HG03139 (cell line): ENCODE data around the gene TM9SF3.
"Not testable (repeated sequence)": the region's sequence is repeated elsewhere in the genome, so short reads cannot be mapped to it uniquely, and the experiment has no call there.

Experiments
- ATAC-seq: cut with Tn5 transposase; IDR thresholded peaks from one replicate; pipeline ENCODE4 v1.9.1; 2021; ENCODE audit not compliant: unreplicated experiment

Gene TM9SF3

DNA sequence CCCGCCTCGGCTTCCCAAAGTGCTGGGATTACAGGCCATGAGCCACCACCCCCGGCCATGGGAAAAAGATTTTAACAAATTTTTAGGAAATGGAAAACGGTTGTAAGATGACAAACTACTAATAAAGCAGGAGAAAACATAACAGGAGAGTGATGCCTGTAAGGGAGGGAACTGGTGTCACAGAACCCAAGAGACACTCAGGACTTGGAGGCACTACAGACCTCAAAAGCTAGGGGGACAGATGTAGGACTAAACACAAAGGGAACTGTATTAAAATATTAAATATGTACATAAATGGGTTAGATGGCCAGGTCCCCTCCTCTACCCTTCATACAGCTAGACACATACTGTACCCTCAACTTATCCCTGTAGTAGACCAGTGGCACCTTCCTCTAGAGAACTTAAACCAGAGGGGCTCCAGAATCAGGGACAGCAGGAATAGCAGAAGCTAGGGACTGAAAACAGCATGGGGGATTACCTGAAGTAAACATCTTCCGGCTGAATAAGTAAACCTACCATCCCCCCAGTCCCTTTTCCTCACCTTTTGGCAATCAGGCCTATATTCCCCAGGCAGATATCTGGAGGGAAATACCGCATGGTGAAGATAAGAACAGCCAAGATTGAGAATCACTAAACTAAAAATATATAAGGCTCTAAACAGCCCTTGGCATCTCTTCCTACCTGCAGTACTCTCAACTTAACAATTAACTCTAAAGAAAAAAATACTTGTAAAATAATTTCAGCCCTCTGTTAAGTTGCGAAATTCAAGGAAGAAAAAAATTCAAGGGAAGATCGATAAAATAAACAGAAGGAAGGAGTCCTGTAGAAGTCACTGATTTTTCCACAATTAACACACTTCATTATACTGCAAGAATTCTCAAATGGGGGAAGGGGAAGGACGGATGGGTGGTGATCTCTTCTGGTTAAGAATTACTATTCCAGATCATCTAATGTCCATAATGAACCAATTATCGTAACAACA, 15.5 kb downstream of the TM9SF3 start:
- ATAC-seq: no peak

DNA sequence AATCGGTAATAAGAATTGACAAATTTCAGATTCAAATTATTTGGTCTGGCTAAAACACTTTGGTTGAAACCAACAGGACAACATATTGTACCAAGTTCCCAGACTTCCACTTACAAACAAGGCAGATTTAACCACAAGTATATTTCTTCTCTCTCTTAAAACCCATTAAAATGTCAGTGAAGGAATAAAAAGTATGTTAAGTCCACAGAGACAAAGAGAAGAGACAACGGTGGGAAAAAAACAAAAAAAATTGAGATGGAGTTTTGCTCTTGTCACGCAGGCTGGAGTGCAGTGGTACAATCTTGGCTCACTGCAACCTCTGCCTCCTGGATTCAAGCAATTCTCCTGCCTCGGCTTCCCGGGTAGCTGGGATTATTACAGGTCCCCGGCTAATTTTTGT, 16.3 kb downstream of the TM9SF3 start:
- ATAC-seq: no peak

DNA sequence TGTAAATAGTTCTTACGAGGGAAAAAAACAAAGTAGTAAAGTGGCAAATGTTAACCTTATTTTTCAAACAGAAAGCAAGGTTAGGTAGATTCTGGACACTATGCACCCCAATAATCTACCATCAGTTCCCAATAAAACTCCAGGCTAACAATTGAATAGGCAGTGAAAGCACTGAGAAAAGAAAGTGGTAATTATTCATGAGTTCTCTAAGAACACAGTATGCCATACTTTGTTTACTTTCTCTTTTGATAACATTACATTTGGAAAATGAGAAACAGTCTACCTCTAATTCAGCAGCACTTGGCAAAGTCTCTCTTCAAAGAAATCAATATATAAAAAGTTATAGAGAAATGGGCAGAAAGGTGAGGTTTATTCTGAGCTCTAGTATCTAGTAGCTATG, 18.4 kb downstream of the TM9SF3 start:
- no peak for ATAC-seq

DNA sequence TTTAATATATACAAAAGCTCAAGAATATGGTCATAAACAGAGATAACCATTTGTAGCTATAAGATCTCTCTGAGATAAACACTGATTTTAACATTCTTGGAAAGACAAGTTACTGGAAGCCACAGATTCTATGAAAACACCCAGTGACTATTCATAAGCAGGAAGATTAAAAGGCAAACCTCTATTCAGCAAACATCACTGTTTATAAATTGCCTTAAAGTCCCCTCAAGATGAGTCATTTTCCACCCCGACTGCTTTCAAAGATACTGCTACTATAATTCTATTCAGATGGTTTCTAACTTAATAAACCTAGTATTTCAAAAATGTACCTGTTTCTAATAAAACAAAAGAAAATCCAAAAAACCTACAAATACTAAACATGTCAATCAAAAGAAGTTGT, 21.0 kb downstream of the TM9SF3 start:
- no peak for ATAC-seq

DNA sequence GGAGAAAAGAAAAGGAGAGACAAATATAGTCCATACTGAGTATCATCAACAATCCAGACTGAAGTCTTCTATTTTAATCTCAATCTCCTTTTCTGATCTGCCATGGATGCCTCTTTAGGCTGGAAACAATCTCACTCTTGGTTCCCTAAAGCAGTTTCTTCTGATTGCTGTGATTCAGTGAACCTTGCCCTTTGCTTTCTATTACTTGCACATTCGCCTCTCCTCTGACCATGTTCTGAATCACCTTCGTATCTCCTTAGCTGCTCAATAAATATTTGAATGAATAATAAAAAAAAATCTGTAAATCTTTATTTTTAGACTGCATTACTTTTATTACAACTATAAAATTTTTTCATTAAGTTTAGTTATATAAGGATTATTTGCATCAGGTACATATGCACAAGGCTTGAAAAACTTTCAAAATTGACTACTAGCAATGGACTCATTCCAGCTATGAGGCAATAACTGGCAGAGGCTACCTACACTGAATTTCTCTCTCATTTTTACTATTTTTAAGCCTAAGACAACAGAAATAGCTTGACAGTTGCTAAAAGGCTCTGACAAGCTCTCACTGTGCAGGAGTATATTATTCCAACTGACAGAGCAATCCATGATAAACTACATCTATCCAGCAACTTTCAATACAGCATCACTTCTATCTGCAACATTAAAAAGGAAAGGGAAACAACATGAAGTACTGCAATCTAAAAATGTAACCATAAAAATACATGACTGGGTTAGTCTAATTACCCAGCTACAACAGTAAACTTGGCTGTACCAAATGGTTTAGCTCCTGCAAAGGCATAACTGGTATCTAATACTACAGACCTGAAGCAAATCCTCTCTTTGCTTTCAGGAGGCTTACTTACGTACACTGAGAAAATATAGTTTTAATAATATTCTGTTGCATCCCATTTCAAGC, 25.6 kb downstream of the TM9SF3 start:
- no peak for ATAC-seq

DNA sequence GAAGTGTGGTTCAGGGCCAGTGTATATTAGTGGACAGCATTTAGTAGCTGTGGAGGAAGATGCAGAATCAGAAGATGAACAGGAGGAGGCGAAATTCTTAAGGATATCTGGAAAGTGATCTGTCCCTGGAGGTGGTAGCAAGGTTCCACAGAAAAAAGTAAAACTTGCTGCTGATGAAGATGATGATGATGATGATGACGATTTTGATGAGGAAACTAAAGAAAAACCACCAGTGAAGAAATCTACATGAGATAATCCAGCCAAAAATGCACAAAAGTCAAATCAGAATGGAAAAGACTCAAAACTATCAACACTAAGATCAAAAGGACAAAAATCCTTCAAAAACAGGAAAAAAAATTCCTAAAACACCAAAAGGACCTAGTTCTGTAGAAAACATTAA, 26.3 kb downstream of the TM9SF3 start:
- no peak for ATAC-seq

DNA sequence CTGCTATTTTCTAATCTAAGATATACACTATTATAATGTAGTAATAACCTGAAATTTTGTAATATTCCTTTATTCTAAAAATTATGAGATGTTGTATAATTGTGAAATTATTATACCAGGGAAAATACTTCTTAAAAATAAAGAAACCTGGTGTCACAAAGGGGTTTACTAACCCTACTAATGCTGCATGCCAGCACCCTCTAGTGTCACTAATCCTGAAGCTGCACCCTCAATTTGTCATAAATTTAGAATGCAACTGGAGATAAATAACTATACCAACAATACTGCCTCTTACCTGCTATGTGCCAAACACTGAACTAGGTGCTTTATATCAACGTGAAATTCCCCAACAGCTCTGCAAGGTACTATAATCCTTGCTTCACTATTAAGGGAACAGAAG, 30.8 kb downstream of the TM9SF3 start:
- no peak for ATAC-seq

DNA sequence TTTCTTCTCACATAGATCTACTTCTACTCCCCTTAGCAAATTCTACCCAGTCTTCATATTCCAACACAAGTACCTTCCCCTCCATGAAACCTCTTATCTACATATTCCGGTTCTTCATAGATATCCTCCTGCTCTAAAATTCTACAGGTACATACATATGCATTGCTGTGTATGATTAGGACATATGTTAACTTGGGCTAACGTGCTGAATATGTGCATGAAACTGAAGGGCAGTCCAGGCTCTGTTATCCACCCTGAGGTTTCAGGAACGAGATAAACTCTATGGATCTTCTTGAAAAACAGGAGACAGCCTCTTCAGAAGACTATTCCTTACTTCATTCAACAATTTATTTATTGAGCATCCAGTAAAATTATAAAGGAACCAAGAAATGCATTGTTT, 31.5 kb downstream of the TM9SF3 start:
- no peak for ATAC-seq

DNA sequence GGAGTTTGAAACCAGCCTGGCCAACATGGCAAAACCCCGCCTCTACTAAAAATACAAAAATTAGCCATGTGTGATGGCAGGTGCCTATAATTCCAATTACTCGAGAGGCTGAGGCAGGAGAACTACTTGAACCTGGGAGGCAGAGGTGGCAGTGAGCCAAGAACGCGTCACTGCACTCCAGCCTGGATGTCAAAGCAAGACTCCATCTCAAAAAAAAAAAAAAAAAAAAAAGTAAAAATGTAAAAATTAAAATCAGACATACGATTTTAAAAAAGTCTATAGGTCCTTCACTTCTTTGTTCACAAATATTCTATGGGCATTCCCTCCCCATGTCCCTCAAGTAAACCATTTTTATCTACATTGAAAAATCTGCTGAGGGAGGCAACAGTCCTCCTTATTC, 38.2 kb downstream of the TM9SF3 start:
- ATAC-seq: no peak

DNA sequence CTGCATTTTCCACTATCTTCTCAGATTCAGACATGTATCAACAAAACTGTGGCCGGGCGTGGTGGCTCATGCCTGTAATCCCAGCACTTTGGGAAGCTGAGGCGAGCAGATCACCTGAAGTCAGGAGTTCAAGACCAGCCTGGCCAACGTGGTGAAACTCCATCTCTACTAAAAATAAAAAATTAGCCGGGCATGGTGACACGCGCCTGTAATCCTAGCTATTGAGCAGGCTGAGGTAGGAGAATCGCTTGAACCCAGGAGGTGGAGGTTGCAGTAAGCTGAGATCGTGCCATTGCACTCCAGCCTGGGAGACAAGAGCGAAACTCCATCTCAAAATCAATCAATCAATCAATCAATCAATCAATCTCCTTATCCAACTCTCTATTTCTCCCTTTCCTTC, 41.3 kb downstream of the TM9SF3 start:
- ATAC-seq: not testable (repeated sequence)

DNA sequence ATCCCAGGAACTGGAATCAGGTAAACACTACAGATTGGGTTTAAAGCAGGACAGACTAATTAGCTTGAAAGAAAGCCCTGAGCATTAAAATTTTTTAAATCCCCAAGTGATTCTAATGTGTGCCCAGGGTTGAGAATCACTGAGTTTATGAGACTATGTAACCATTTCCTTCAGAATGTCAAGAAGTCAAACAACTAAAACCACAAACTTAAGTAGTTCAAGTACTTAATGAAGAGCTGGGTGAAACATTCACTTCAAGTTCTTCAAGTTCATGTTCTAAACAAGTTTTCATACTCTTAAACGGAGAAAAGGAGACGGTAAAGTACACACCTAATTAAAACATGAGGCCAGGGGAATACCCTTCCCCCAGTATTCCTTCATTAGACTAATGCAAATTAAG, 44.9 kb downstream of the TM9SF3 start:
- ATAC-seq: no peak

DNA sequence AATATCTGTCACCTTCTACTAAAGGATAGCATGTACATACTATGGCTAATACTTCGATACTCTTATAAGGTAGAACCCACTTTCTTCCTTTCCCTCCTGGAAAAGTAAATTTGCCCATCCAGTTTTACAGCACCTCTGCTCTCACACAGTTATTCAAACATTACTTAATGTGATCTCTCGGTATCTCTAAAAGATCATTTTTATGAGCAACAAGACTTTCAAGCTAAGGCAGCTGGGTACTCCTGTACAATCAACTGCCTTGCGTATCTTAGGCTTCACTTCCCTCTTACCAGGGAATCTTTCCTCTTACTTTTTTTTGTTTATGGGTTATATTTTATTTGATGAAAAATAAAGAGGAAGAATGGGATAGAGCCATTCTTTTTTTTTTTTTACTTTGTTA, 46.6 kb downstream of the TM9SF3 start:
- no peak for ATAC-seq

DNA sequence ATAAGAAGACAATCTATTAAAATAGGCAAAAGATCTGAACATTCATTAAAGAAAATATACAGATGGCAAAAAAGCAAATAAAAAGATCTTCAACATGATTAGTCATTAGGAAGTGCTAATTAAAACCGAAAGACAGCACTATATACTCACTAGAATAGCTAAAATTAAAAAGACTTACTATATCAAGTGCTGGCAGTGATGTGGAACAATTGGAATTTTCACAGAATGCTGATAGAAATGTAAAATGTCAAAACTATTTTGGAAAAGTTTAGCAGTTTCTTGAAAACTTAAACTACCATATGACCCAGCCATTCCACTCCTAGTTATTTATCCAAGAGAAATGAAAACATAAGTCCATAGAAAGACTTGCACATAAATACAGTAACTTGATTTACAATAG, 48.1 kb downstream of the TM9SF3 start:
- ATAC-seq: no peak

DNA sequence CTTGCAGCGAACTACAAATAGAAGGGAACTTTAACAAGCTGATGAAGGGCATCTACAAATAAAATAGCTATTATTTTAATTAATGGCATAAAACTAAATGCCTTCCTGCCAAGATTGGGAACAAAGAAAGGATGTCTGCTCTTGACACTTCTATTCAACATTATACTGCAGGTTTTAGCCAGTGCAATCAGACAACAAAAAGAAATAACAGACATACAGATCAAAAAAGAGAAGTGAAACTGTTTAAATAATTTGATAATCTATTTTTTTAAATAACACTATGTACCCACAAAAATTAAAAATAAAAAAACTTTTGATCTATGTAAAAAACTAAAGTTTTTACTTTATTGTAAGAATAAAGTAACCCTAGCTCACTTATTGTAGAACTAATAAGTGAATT, 50.7 kb downstream of the TM9SF3 start:
- ATAC-seq: no peak

DNA sequence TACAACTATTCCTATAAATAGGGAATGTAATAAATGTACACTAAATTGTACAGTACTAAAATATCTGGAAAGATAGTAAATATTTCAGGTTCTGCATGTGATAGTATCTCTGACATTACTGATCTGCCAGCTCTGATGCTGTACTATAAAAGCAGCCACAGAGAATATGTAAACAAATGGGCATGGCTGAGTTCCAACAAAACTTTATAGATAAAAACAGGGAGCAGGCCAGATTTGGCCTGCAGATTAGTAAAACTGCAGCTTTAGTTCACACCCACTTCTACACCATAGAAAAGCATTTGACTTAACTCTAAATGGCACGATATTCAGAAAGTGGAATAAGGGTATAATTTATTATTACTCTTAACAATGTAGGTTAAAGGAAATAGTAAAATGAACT, 54.3 kb downstream of the TM9SF3 start:
- no peak for ATAC-seq

DNA sequence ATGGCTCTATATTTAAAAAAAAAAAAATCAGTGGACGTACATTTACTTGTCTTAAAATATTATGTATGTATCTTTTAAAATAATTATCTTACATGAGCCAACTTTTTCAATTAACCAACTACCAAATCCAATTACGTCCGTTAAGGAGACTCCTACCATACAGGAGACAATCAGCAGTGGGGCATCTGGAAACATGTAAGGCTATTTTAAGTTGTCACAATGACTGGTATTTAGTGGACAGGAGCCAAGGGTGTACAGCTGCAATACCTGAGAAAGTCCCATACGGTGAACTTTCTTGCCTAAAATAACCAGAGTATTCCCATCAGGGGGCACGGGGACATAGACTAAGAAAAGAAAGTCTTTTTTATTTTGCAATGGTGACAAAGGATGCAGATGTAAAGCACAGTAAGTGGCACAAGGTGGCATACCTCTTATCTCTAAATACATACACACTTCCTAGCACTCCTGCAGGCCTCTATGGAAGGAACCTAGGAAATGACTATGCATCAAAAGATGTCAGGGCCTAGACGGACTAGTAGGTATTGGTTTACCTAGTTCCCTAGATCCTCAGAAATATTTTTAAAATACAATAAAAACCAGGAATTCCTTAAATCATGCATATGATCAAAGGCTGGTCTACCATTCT, 57.1 kb downstream of the TM9SF3 start:
- ATAC-seq: no peak

DNA sequence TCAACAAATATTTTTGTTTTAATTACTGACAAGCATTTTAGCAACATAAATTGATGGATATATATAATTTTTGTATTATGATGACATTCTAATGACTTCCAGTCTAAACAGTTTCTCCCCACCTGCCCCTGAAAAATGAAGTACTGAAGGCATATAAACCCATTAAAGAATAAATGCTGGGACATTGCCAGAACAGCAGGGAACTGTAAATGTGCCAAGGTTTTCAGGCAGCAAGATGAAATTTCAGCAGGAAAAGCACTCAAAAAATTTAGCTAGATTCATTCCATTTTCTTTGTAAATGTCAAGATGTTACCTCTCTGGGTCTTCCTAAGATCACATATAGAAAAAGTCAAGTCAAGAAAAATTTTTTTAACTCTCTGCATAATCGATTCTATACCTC, 62.1 kb downstream of the TM9SF3 start:
- ATAC-seq: no peak

DNA sequence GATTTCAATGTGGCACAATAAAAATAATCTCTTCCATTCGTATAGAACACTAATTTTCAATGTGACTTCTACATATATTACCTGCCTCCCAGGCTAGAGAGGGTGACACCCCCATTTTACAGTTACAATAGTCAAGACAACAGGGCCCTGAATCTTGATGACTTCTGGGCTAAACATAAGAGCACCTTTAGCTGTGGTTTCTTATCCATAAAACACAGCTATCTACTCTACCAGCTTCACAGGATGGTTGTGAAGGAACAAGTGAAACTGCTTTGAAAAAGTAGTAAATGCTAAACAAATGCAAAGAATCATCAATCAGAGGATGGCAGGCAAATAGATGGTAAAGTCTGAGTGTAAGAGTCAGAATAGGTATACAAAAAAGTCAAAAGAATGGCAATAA, 69.5 kb downstream of the TM9SF3 start:
- ATAC-seq: no peak

DNA sequence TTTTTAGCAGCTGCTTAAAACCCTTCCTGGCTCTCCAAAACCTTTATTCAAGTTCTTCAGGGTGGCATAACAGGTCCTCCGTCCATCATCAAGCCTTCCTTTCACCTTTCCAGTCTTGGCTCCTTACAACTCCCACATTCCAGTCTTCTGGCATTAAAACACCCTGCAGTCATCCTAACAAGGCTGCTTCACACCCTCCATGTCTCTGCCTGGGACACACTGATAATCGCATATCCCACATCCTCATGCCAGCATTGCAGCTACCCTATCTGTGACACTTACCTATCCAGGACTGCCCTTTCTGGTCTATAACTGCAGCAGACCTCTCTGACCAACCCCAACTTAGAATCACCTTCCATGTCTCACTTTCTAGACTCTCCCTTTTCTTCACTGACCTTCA, 70.5 kb downstream of the TM9SF3 start:
- ATAC-seq: no peak

DNA sequence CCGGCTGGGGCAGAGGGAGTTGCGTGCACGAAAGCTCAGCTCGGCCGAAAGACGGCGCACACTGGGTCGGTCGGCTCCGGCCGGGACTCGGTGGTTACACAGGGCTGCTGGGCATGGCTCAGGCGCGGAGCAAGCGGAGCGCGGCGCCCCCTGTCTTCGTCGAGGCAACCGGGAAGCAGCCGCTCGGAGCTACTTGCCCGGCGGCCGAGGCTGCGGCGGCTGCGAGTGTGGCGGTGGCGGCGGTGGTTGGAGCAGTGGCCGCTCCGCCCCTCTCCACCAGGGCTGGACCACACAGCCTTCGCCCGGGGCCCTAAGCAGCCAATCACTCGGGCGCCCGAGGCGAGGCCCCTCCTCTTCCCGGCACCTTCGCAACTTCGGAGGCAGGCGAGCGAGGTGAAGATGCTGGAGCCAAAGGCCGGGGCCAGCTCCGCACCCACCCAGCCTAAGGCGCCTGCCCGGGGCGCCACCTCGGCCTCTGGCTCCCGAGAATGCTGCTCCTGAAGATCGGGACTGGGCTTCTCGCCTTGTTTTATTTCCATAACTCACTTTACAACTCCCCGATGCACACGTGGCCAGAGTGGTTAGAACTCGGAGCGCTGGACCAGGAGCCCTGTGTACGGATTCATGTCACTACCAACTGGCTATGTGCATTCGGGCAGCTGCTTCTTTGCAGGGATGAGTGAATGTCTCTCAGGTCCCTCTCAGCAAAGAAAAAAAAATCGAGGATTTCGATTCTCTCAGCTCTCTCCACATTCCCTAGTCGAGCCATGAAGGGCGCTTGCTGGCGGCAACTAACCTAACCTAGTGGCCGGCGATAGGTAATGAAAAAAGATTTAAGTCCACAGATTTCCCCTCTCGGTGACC, 72.9 kb downstream of the TM9SF3 start, which contains the start of gene TLL2:
TSS of gene TLL2 (minus strand) at position 229 of the 864 bp plus-strand sequence. CDS start 241 bp downstream, outside the sequence.
- peak; percentile 74 for ATAC-seq
